GM12892 (cell line): Measurements from ENCODE around the gene FYB1.

Experiments
- POLR2AphosphoS5 ChIP-seq: IDR thresholded peaks from 2 replicates; pipeline ENCODE4 v1.6.1; 2011; ENCODE audit warnings: low read depth, low read length, control low read depth
- TAF1 ChIP-seq: IDR thresholded peaks from 2 replicates; pipeline ENCODE4 v1.6.1; 2011; ENCODE audit warnings: low read depth, mild to moderate bottlenecking, control low read depth, low read length, borderline replicate concordance

GRCh38 chr5:39178861-39179260 lies 40.5 kb downstream of the FYB1 start:
- TF ChIP-seq TAF1 (no peak), POLR2AphosphoS5 (no peak)
